T1000 (cell line): ENCODE results near the gene NDUFB2.
A peak's percentile ranks its signal among the peaks of the same experiment; 100 is the strongest.
"Not testable (repeated sequence)": the region's sequence is repeated elsewhere in the genome, so short reads cannot be mapped to it uniquely, and the experiment has no call there.

Source experiments
- DNase-seq: peaks from one replicate; lab custom pipeline; 2025; ENCODE audit warnings: mixed read lengths; lab: John Stamatoyannopoulos, UW

Gene NDUFB2

GRCh38 chr7:140672382-140673062 lies 24.0 kb upstream of the NDUFB2 start, which contains the start of gene ADCK2:
Gene ADCK2, plus strand, starts transcription at chr7:140672945. Its CDS starts 386 bp downstream, at chr7:140673331.
- DNase-seq: peak; percentile 19

- DNase-seq: no peak
Measured at GRCh38 chr7:140673063-140673773, 23.3 kb upstream of the NDUFB2 start.

GRCh38 chr7:140673774-140674155 lies 22.7 kb upstream of the NDUFB2 start:
- no peak for DNase-seq

- no peak for DNase-seq
Measured at GRCh38 chr7:140674356-140674800, 22.1 kb upstream of the NDUFB2 start.

- no peak for DNase-seq
Measured at GRCh38 chr7:140674899-140675701, 21.4 kb upstream of the NDUFB2 start.

- DNase-seq: no peak
Measured at GRCh38 chr7:140675726-140676125, 20.8 kb upstream of the NDUFB2 start.

- no peak for DNase-seq
Measured at GRCh38 chr7:140676306-140676705, 20.2 kb upstream of the NDUFB2 start.

GRCh38 chr7:140676956-140677355 lies 19.6 kb upstream of the NDUFB2 start:
- not testable (repeated sequence) for DNase-seq

GRCh38 chr7:140677496-140677895 lies 19.0 kb upstream of the NDUFB2 start:
- DNase-seq: no peak

- DNase-seq: no peak
Measured at GRCh38 chr7:140678081-140678815, 18.3 kb upstream of the NDUFB2 start.

GRCh38 chr7:140678816-140679130 lies 17.7 kb upstream of the NDUFB2 start:
- no peak for DNase-seq

- no peak for DNase-seq
Measured at GRCh38 chr7:140679186-140679585, 17.3 kb upstream of the NDUFB2 start.

- no peak for DNase-seq
Measured at GRCh38 chr7:140680886-140681285, 15.6 kb upstream of the NDUFB2 start.

- no peak for DNase-seq
Measured at GRCh38 chr7:140681766-140682165, 14.7 kb upstream of the NDUFB2 start.

GRCh38 chr7:140683657-140684056 lies 12.9 kb upstream of the NDUFB2 start:
- DNase-seq: no peak

- no peak for DNase-seq
Measured at GRCh38 chr7:140684066-140684950, 12.2 kb upstream of the NDUFB2 start.

GRCh38 chr7:140685407-140686087 lies 11.0 kb upstream of the NDUFB2 start:
- no peak for DNase-seq

GRCh38 chr7:140686921-140687320 lies 9.6 kb upstream of the NDUFB2 start:
- DNase-seq: no peak

GRCh38 chr7:140688341-140688740 lies 8.2 kb upstream of the NDUFB2 start:
- DNase-seq: no peak
